ENCODE measurements around the gene CRACR2A.

- TF ChIP-seq CTCF (IDR thresholded peaks at IDR 0.05) (no peak), POLR2AphosphoS5 (IDR thresholded peaks at IDR 0.05) (no peak)
Observed at GRCh38 chr12:3571323-3571722, 181.6 kb downstream of the CRACR2A start.
